CD4-positive, alpha-beta T cell (primary cell): ENCODE measurements around the gene TUT1. TPM values are rescaled to one million over a fixed set of nuclear protein-coding genes. Genes with fewer than 3 reads are reported as not detected.

Source experiments
- ATAC-seq: fragments of 200-7000 bp; cut with Tn5 transposase; one replicate; pipeline ENCODE4 v1.10.0; 2022; ENCODE audit warnings: mild to moderate bottlenecking; ENCODE audit not compliant: poor library complexity
- CTCF ChIA-PET: fragments of 350-600 bp; sonication (Branson Sonifier 250); formaldehyde crosslinking; loops from one replicate; lab custom pipeline; 2021; ENCODE audit warnings: antibody characterized with exemption, inconsistent platforms; lab: Charles Lee
- POLR2A ChIA-PET: fragments of 350-600 bp; sonication (Branson Sonifier 250); formaldehyde crosslinking; loops from one replicate; lab custom pipeline; 2021; ENCODE audit warnings: antibody characterized with exemption, inconsistent platforms; lab: Charles Lee
- DNase-seq, 14 experiments: peaks; one replicate each; pipeline ENCODE4 v3.0.0-alpha.2; 2013 to 2020; ENCODE audit warnings: mixed read lengths in 2 of 14
- H3K27ac ChIP-seq, 2 donors: one replicate each; pipeline versions ENCODE4 v1.5.1 to v1.7.0; 2013; ENCODE audit warnings: low read length in 2 of 2, low read depth in 1 of 2, mild to moderate bottlenecking in 1 of 2
- H3K27me3 ChIP-seq, 2 experiments: 1 replicate in 1 of 2; 2 replicates in 1 of 2; pipeline versions ENCODE4 v1.6.1 to v1.7.0; 2013; ENCODE audit warnings: low read length in 2 of 2, control low read depth in 1 of 2, mild to moderate bottlenecking in 1 of 2, moderate library complexity in 1 of 2; ENCODE audit not compliant: insufficient read depth in 2 of 2, control insufficient read depth in 1 of 2
- H3K36me3 ChIP-seq: one replicate; pipeline ENCODE4 v1.6.1; 2013; ENCODE audit warnings: low read length, control low read depth; ENCODE audit not compliant: insufficient read depth
- H3K4me1 ChIP-seq: one replicate; pipeline ENCODE4 v1.6.1; 2013; ENCODE audit warnings: low read length, control low read depth; ENCODE audit not compliant: insufficient read depth
- H3K4me3 ChIP-seq: one replicate; pipeline ENCODE4 v1.5.1; 2013; ENCODE audit warnings: mild to moderate bottlenecking, low read length, moderate library complexity
- H3K9me3 ChIP-seq, 2 experiments: 1 replicate in 1 of 2; 2 replicates in 1 of 2; pipeline versions ENCODE4 v1.6.1 to v1.7.0; 2013; ENCODE audit warnings: low read length in 2 of 2, mild to moderate bottlenecking in 2 of 2, control low read depth in 1 of 2, moderate library complexity in 1 of 2; ENCODE audit not compliant: control insufficient read depth in 1 of 2, insufficient read depth in 1 of 2
- H3K27ac Mint-ChIP-seq: one replicate; pipeline ENCODE4 v1.8.0; 2020; ENCODE audit warnings: mixed read lengths
- H3K27me3 Mint-ChIP-seq: one replicate; pipeline ENCODE4 v1.8.0; 2021; ENCODE audit warnings: mixed read lengths
- H3K36me3 Mint-ChIP-seq: one replicate; pipeline ENCODE4 v1.8.0; 2021; ENCODE audit warnings: low read depth, mixed read lengths
- H3K4me1 Mint-ChIP-seq: one replicate; pipeline ENCODE4 v1.8.0; 2021; ENCODE audit warnings: low read depth, mixed read lengths
- H3K4me3 Mint-ChIP-seq: one replicate; pipeline ENCODE4 v1.8.0; 2020; ENCODE audit warnings: mild to moderate bottlenecking, mixed read lengths
- H3K9me3 Mint-ChIP-seq: one replicate; pipeline ENCODE4 v1.8.0; 2020; ENCODE audit warnings: mixed read lengths
- intact Hi-C, 2 experiments: fragments of 100-400 bp; cut with DNase I in 1 of 2; cut with micrococcal nuclease in 1 of 2; formaldehyde crosslinking; loops; one replicate each; pipeline versions ENCODE4 v1.15.1 to v1.9.0; 2023 to 2025; cut with DNase I, micrococcal nuclease
- total RNA-seq, 174 experiments: library from RNA in 2 of 174; stranded (reverse) in 2 of 174; gene quantifications; one replicate each; pipeline ENCODE4 v1.2.3 and lab custom pipeline; 2021 to 2026
- TF ChIP-seq, protein P1 (sequence below): fragments of 200-600 bp; IDR thresholded peaks from one replicate; pipeline ENCODE4 v1.8.0; 2022; ENCODE audit warnings: antibody characterized with exemption, mild to moderate bottlenecking

Gene TUT1
- total RNA-seq, 2 experiments from 2014 or later, result 25.5 to 26.2 TPM

DNA sequence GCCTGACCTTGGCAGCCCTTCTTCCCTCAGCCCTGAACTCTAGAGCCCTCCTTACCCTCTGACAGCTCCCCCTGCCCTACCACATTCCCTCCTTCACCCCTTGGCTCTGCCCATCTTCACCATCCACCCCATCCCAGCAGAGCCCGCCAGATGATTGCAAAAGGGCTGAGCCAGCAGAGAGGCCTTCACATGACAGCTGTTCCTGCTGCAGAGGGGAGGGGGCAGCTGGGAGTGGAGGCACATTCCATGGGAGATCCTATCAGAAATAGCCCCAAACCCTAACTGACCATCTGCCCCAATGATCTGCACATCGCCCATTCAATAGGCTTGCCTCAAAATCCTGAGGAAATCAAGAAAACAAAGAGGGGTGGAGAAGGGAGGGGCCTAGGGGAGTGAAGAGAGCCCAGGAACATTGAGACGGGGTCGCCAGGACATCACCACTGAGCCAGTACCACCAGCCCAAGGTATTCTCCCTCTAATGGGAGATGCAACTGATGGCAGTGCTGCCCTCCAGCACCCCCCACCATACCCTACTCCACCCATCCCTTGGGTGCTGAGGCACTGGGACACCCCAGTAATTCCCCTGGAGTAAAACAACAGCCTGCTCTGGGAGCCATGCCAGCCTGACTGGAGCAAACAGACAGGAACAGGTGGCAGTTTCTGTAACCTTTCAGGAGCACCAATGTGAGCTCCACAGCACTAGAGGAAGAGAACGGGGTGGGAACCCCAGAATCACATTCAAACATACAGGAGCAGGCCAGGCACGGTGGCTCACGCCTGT, 36.7 kb downstream of the TUT1 start:
- Histone ChIP-seq H3K4me3 (peak overlapping the region; percentile 49), H3K27me3 (no peaks in the 10 kb centered on the region), H3K4me1 (peaks cover 99% of the 10 kb centered on the region), H3K36me3 (peaks cover 11% of the 10 kb centered on the region), H3K27ac (peak overlapping the region; percentile 96 to 97), H3K9me3 (no peaks in the 10 kb centered on the region)
- peaks cover 87% of the 10 kb centered on the region for H3K4me1 Mint-ChIP-seq
- CTCF ChIA-PET, result interaction anchor here (11.6 to 12.2 kb wide), 2 partner anchors 12 to 130 kb away, joined by 92 to 251 read pairs; partner anchors contain the start of gene AHNAK
- no peaks in the 10 kb centered on the region for H3K27me3 Mint-ChIP-seq
- peak overlapping the region; percentile 95 for H3K27ac Mint-ChIP-seq
- peak in 2 of 14 experiments; percentile 45 to 47 for DNase-seq
- H3K36me3 Mint-ChIP-seq, result peaks cover 22% of the 10 kb centered on the region
- peak overlapping the region; percentile 84 for H3K4me3 Mint-ChIP-seq
- TF ChIP-seq, protein P1, sequence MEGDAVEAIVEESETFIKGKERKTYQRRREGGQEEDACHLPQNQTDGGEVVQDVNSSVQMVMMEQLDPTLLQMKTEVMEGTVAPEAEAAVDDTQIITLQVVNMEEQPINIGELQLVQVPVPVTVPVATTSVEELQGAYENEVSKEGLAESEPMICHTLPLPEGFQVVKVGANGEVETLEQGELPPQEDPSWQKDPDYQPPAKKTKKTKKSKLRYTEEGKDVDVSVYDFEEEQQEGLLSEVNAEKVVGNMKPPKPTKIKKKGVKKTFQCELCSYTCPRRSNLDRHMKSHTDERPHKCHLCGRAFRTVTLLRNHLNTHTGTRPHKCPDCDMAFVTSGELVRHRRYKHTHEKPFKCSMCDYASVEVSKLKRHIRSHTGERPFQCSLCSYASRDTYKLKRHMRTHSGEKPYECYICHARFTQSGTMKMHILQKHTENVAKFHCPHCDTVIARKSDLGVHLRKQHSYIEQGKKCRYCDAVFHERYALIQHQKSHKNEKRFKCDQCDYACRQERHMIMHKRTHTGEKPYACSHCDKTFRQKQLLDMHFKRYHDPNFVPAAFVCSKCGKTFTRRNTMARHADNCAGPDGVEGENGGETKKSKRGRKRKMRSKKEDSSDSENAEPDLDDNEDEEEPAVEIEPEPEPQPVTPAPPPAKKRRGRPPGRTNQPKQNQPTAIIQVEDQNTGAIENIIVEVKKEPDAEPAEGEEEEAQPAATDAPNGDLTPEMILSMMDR, result no peak
- intact Hi-C loops, result loop anchor here in 1 of 2 experiments (1.0 to 5.0 kb wide), 2 partner anchors 8 to 38 kb away; partner anchors contain the start of genes AHNAK and TUT1
- no peaks in the 10 kb centered on the region for H3K9me3 Mint-ChIP-seq
- no peak for ATAC-seq
- POLR2A ChIA-PET, result interaction anchor here (0.9 to 6.6 kb wide), 10 partner anchors 10 to 287 kb away, joined by 3 to 122 read pairs (median 12); partner anchors contain the start of genes AHNAK, C11orf98, CSKMT and EEF1G

DNA sequence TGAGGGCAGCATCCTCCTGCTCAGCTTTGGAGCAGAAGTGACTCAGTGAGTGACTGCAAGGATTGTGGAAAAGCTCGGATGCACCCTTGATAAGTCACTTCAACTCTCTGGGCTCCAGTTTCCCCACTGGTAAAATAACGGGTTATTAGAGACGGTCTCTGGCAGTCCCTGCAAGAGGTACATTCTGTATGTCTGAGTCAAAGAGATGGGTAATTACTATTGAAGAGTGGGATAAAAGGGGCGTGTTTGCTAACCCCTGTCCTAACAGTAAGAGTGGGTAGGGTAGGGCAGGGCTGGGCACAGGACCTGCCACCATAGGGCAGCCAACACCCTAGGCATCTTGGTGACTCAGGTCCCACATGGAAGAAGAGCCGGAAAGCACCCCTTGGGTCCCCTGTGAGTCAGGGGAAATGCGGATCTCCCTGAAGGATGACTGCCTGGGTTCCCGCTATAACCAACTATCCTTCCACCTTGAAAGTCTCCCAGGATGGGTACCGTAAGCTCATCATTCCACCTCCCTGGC, 37.4 kb downstream of the TUT1 start:
- H3K27me3 Mint-ChIP-seq, result no peaks in the 10 kb centered on the region
- ATAC-seq (no peak), DNase-seq (peak in 2 of 14 experiments; percentile 68 to 77)
- POLR2A ChIA-PET, result interaction anchor here (0.6 to 6.6 kb wide), 13 partner anchors 9 to 327 kb away, joined by 3 to 122 read pairs (median 10); partner anchors contain the start of genes AHNAK, C11orf98, CSKMT and EEF1G
- peak overlapping the region; percentile 95 for H3K27ac Mint-ChIP-seq
- TF ChIP-seq, protein P1, result no peak
- H3K4me1 Mint-ChIP-seq, result peaks cover 82% of the 10 kb centered on the region
- H3K9me3 Mint-ChIP-seq, result no peaks in the 10 kb centered on the region
- intact Hi-C loops, result no loop called here
- no peaks in the 10 kb centered on the region for H3K9me3 ChIP-seq
- H3K36me3 ChIP-seq, result peaks cover 5% of the 10 kb centered on the region
- peak overlapping the region; percentile 17 for H3K4me3 ChIP-seq
- H3K4me3 Mint-ChIP-seq, result peak overlapping the region; percentile 84
- H3K27me3 ChIP-seq, result no peaks in the 10 kb centered on the region
- peaks cover 97% of the 10 kb centered on the region for H3K4me1 ChIP-seq
- CTCF ChIA-PET, result interaction anchor here (0.7 to 11.6 kb wide), 2 partner anchors 12 to 129 kb away, joined by 3 to 251 read pairs; partner anchors contain the start of gene AHNAK
- H3K27ac ChIP-seq, result peak overlapping the region; percentile 96 to 97
- peaks cover 15% of the 10 kb centered on the region for H3K36me3 Mint-ChIP-seq

DNA sequence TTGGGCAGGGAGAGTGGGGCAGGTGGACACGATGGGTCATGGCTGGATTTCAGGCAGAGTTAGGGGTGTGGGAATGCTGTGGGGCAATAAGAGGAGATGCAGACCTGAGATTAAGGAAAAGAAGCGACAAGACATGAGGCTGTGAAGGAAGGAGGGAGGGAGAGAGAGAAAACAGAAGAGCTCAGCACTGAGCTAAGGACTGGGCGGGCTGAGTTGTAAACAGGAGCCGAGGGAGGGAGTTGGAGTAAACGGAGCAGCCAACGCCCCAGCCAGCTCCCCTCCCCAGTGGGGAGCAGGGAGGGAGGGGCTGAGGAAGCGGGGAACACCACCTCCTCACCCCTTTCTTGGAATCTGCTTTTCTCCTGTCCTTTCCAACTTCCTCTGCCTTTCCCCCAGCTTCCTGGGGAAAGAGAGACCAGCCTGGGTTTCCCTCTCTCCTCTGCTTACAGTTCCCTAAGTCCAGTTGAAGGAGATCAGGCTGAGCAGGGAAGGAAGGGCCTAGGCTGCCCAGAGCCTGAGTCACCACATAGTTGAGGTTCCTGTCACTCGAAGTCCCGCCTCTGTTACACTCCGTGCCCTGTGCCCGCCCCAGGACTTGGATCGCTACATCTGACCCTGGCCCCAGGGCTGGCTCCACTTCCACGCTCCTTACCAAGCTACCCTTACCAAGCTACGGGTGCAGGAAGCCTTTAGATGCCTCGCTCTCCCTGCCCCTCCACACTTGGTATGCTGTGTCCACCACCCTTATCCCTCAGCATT, 38.1 kb downstream of the TUT1 start:
- CTCF ChIA-PET, result interaction anchor here (0.7 to 11.6 kb wide), 2 partner anchors 11 to 129 kb away, joined by 3 to 251 read pairs; partner anchors contain the start of gene AHNAK

More for the DNA sequence above, 38.1 kb downstream of the TUT1 start:
- Mint-ChIP-seq H3K27ac (peak overlapping the region; percentile 95), H3K4me1 (peaks cover 82% of the 10 kb centered on the region), H3K36me3 (peaks cover 12% of the 10 kb centered on the region), H3K4me3 (peak overlapping the region; percentile 84), H3K9me3 (no peaks in the 10 kb centered on the region), H3K27me3 (no peaks in the 10 kb centered on the region)
- peak overlapping the region; percentile 96 to 97 for H3K27ac ChIP-seq
- H3K4me3 ChIP-seq, result peak overlapping the region; percentile 17
- H3K4me1 ChIP-seq, result peaks cover 90% of the 10 kb centered on the region
- no peaks in the 10 kb centered on the region for H3K9me3 ChIP-seq
- H3K36me3 ChIP-seq, result no peaks in the 10 kb centered on the region
- DNase-seq (peak; percentile 51 to 90 (median 67)), ATAC-seq (peak; percentile 30)
- TF ChIP-seq, protein P1, result no peak
- no peaks in the 10 kb centered on the region for H3K27me3 ChIP-seq
- intact Hi-C loops, result no loop called here
- POLR2A ChIA-PET, result interaction anchor here (0.6 to 6.6 kb wide), 20 partner anchors 9 to 331 kb away, joined by 3 to 122 read pairs (median 6); partner anchors contain the start of genes AHNAK, C11orf98, CSKMT and EEF1G
